ENCODE results near the gene ALK. TPM values are rescaled to one million over a fixed set of nuclear protein-coding genes. Genes with fewer than 3 reads are reported as not detected.
A peak's percentile ranks its signal among the peaks of the same experiment; 100 is the strongest.

Gene ALK
- total RNA-seq, 3 donors from 2014 or later = 0.07 to 2.4 (median 0.09) TPM

- TF ChIP-seq CTCF (IDR thresholded peaks at IDR 0.05) = no peak
- intact Hi-C loops (cut with DNase I, micrococcal nuclease) = no loop called here
Measured at GRCh38 chr2:29304399-29305060, 616.9 kb downstream of the ALK start.

GRCh38 chr2:29296585-29296984 is 624.8 kb downstream of the ALK start:
- intact Hi-C loops (cut with DNase I, micrococcal nuclease) = no loop called here
- H3K9me3 ChIP-seq = no peaks in the 10 kb centered on the region

More at GRCh38 chr2:29304399-29305060, 616.9 kb downstream of the ALK start:
- Histone ChIP-seq H3K36me3 (ENCODE audit: low read depth) (no peaks in the 10 kb centered on the region), H3K9me3 (no peaks in the 10 kb centered on the region), H3K4me1 (ENCODE audit: low read depth) (no peaks in the 10 kb centered on the region), H3K4me3 (no peak overlapping the region)
- ATAC-seq = no peak
- DNase-seq = no peak

GRCh38 chr2:29295845-29296244 is 625.5 kb downstream of the ALK start:
- Histone ChIP-seq H3K36me3 (ENCODE audit: low read depth) (no peaks in the 10 kb centered on the region), H3K9me3 (no peaks in the 10 kb centered on the region), H3K4me1 (ENCODE audit: low read depth) (no peaks in the 10 kb centered on the region), H3K4me3 (no peak overlapping the region)
- DNase-seq (no peak), ATAC-seq (no peak)
- intact Hi-C loops (cut with DNase I, micrococcal nuclease) = no loop called here
- no peak for TF ChIP-seq CTCF (IDR thresholded peaks at IDR 0.05)

More at GRCh38 chr2:29296585-29296984, 624.8 kb downstream of the ALK start:
- TF ChIP-seq CTCF (IDR thresholded peaks at IDR 0.05) = no peak
- ATAC-seq = no peak
- Histone ChIP-seq H3K36me3 (ENCODE audit: low read depth) (no peaks in the 10 kb centered on the region), H3K4me3 (no peak overlapping the region), H3K4me1 (ENCODE audit: low read depth) (no peaks in the 10 kb centered on the region)
- no peak for DNase-seq

GRCh38 chr2:29293830-29294438 is 627.5 kb downstream of the ALK start:
- intact Hi-C loops (cut with DNase I, micrococcal nuclease) = no loop called here
- Histone ChIP-seq H3K4me1 (ENCODE audit: low read depth) (no peaks in the 10 kb centered on the region), H3K9me3 (no peaks in the 10 kb centered on the region), H3K4me3 (no peak overlapping the region), H3K36me3 (ENCODE audit: low read depth) (no peaks in the 10 kb centered on the region)
- no peak for TF ChIP-seq CTCF (IDR thresholded peaks at IDR 0.05)
- peak in 1 of 3 donors; percentile 45 for DNase-seq
- ATAC-seq = no peak

GRCh38 chr2:29290293-29291047 is 630.9 kb downstream of the ALK start:
- no peak for TF ChIP-seq CTCF (IDR thresholded peaks at IDR 0.05)
- intact Hi-C loops (cut with DNase I, micrococcal nuclease) = no loop called here
- H3K36me3 ChIP-seq (ENCODE audit: low read depth) = no peaks in the 10 kb centered on the region
- DNase-seq = no peak
- H3K4me3 ChIP-seq = no peak overlapping the region
- no peaks in the 10 kb centered on the region for H3K9me3 ChIP-seq
- ATAC-seq = no peak
- H3K4me1 ChIP-seq (ENCODE audit: low read depth) = no peaks in the 10 kb centered on the region

All from mucosa of descending colon (tissue), 3 donors.